GM12878 (cell line): ENCODE results near the gene ZKSCAN5.

Source experiments
- CHD2 ChIP-seq: IDR thresholded peaks from 2 replicates; pipeline ENCODE4 v1.6.1; 2011; ENCODE audit warnings: low read depth, low read length, improper control_type of control experiment, borderline replicate concordance
- CREB1 ChIP-seq: IDR thresholded peaks from 2 replicates; pipeline ENCODE4 v1.6.1; 2012; ENCODE audit warnings: low read depth, mild to moderate bottlenecking, inconsistent platforms
- EP300 ChIP-seq, 2 experiments: fragments of 150-350 bp in 1 of 2; IDR thresholded peaks; 2 replicates each; pipeline ENCODE4 v1.6.1; 2011 to 2012; ENCODE audit warnings: low read depth in 2 of 2, low read length in 2 of 2, borderline replicate concordance in 1 of 2, improper control_type of control experiment in 1 of 2, inconsistent platforms in 1 of 2; ENCODE audit not compliant: control insufficient read depth in 1 of 2
- EZH2 ChIP-seq: IDR thresholded peaks from 2 replicates; pipeline ENCODE4 v1.6.1; 2012; ENCODE audit warnings: low read depth, mild to moderate bottlenecking, control low read depth, inconsistent platforms, low read length, borderline replicate concordance; ENCODE audit not compliant: control insufficient read depth
- IKZF1 ChIP-seq: fragments of 450-650 bp; conservative IDR thresholded peaks from 2 replicates; pipeline ENCODE4 v1.6.1; 2017; ENCODE audit warnings: antibody characterized with exemption, mild to moderate bottlenecking
- IRF5 ChIP-seq: fragments of 450-650 bp; IDR thresholded peaks from 2 replicates; pipeline ENCODE4 v1.6.1; 2017; ENCODE audit warnings: borderline replicate concordance
- POLR2A ChIP-seq: IDR thresholded peaks from 2 replicates; pipeline ENCODE4 v1.6.1; 2011; ENCODE audit warnings: low read depth, mild to moderate bottlenecking, low read length
- POU2F2 ChIP-seq: IDR thresholded peaks from 3 replicates; pipeline ENCODE4 v1.6.1; 2011; ENCODE audit warnings: low read depth, mild to moderate bottlenecking, low read length, borderline replicate concordance
- SRF ChIP-seq, 2 experiments: IDR thresholded peaks; 2 replicates each; pipeline ENCODE4 v1.6.1; 2011; ENCODE audit warnings: low read depth in 2 of 2, low read length in 2 of 2, mild to moderate bottlenecking in 1 of 2, moderate library complexity in 1 of 2
- TF ChIP-seq, protein P1 (sequence below): fragments of 450-650 bp; IDR thresholded peaks from 2 replicates; pipeline ENCODE4 v1.6.1; 2014; ENCODE audit warnings: mild to moderate bottlenecking

- TF ChIP-seq EZH2 (no peak), CREB1 (no peak), SRF (IDR thresholded peaks at IDR 0.05; ENCODE audit: low read depth in 2 of 2, low read length in 2 of 2) (no peak), POLR2A (no peak), IRF5 (no peak), CHD2 (no peak), EP300 (IDR thresholded peaks at IDR 0.05; ENCODE audit: borderline replicate concordance in 1 of 2, control insufficient read depth in 1 of 2, low read depth in 2 of 2, low read length in 2 of 2) (no peak), IKZF1 (no peak), POU2F2 (no peak)
- TF ChIP-seq, protein P1, sequence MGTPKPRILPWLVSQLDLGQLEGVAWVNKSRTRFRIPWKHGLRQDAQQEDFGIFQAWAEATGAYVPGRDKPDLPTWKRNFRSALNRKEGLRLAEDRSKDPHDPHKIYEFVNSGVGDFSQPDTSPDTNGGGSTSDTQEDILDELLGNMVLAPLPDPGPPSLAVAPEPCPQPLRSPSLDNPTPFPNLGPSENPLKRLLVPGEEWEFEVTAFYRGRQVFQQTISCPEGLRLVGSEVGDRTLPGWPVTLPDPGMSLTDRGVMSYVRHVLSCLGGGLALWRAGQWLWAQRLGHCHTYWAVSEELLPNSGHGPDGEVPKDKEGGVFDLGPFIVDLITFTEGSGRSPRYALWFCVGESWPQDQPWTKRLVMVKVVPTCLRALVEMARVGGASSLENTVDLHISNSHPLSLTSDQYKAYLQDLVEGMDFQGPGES, result no peak
Measured at GRCh38 chr7:99493823-99494222, 10.6 kb upstream of the ZKSCAN5 start.
